HUES6 (cell line): ENCODE data around the gene TOMM6.

Experiments used
- H3K27ac ChIP-seq: 2 replicates; pipeline ENCODE4 v1.7.0; 2013; ENCODE audit warnings: low read depth, mild to moderate bottlenecking, low read length, inconsistent platforms
- H3K27me3 ChIP-seq: 2 replicates; pipeline ENCODE4 v1.6.1; 2013; ENCODE audit warnings: low read length; ENCODE audit not compliant: control insufficient read depth, insufficient read depth
- H3K36me3 ChIP-seq: 2 replicates; pipeline ENCODE4 v1.6.1; 2013; ENCODE audit warnings: low read length; ENCODE audit not compliant: control insufficient read depth, insufficient read depth
- H3K4me1 ChIP-seq: 2 replicates; pipeline ENCODE4 v1.6.1; 2013; ENCODE audit warnings: low read length; ENCODE audit not compliant: control insufficient read depth, insufficient read depth
- H3K4me3 ChIP-seq: 2 replicates; pipeline ENCODE4 v1.5.1; 2013; ENCODE audit warnings: low read depth, low read length
- H3K9ac ChIP-seq: one replicate; pipeline ENCODE4 v1.6.1; 2013; ENCODE audit warnings: mild to moderate bottlenecking, low read length
- H3K9me3 ChIP-seq: 2 replicates; pipeline ENCODE4 v1.6.1; 2013; ENCODE audit warnings: low read depth, low read length; ENCODE audit not compliant: control insufficient read depth, insufficient read depth

TOMM6 gene

GRCh38 chr6:41787219-41787917 is at the start of gene TOMM6:
TOMM6 (plus strand) TSS chr6:41787694; CDS start chr6:41787698, 4 bp downstream.
- Histone ChIP-seq H3K27ac (peak within 1 kb of the TSS; percentile 93), H3K9me3 (no peaks in the 10 kb centered on the region), H3K4me3 (peak within 1 kb of the TSS; percentile 91), H3K4me1 (peaks cover 6% of the 10 kb centered on the region; the same call in 1 of the 2 replicates), H3K9ac (peak within 1 kb of the TSS; percentile 92), H3K36me3 (peaks cover 35% of the 10 kb centered on the region), H3K27me3 (peaks cover 38% of the 10 kb centered on the region)

- no peak overlapping the region for H3K4me3 ChIP-seq
- no peaks in the 10 kb centered on the region for H3K9me3 ChIP-seq
- peaks cover 15% of the 10 kb centered on the region for H3K4me1 ChIP-seq
- H3K9ac ChIP-seq, result no peak overlapping the region
- no peaks in the 10 kb centered on the region for H3K27me3 ChIP-seq
- H3K27ac ChIP-seq, result no peak overlapping the region
- no peaks in the 10 kb centered on the region for H3K36me3 ChIP-seq
Measured at GRCh38 chr6:41739041-41739440, 48.5 kb upstream of the TOMM6 start.

DNA sequence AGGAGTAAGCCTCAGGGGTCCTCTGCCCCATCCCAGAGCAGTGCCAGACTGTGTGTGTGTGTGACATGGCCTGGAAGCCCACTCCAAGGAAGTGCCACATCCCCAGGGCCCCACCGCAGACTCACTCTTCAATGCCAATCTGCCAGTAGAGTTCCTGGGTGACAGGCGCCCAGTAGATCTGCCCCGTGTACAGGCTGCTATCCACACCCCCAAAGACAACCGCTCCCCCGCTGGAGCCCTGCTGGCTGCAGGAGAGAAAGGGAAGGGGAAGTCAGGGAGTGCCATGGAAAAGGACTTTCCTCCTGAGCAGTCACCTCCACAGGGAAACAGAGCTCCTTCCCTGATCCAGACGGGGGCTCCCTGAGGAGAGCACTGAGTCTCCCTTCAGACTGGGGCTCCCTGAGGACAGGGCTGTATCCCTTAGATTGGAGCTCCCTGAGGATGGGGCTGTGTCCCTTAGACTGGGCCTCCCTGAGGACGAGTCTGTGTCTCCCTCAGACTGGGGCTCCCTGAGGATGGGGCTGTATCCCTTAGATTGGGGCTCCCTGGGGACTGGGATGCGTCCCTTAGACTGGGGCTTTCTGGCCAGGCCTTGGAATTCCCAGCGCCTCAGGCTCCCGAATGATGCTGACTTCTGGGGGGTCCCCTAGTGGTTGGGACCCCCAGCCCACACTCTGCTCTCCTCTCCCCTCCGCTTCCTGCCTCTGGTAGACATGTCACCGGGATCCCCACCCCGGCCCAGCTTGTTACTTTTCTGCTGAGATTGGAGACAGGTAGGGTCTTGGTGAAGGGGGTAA is 46.9 kb upstream of the TOMM6 start:
- Histone ChIP-seq H3K4me3 (no peak overlapping the region), H3K36me3 (no peaks in the 10 kb centered on the region), H3K9me3 (no peaks in the 10 kb centered on the region), H3K9ac (no peak overlapping the region), H3K27me3 (no peaks in the 10 kb centered on the region), H3K27ac (no peak overlapping the region), H3K4me1 (peaks cover 14% of the 10 kb centered on the region)

- H3K27me3 ChIP-seq, result no peaks in the 10 kb centered on the region
- H3K4me3 ChIP-seq, result no peak overlapping the region
- no peaks in the 10 kb centered on the region for H3K36me3 ChIP-seq
- peaks cover 4% of the 10 kb centered on the region; the same call in 1 of the 2 replicates for H3K4me1 ChIP-seq
- H3K27ac ChIP-seq, result no peak overlapping the region
- no peak overlapping the region for H3K9ac ChIP-seq
- H3K9me3 ChIP-seq, result no peaks in the 10 kb centered on the region
Measured at GRCh38 chr6:41741625-41742490, 45.6 kb upstream of the TOMM6 start.

GRCh38 chr6:41743406-41744235 is 43.9 kb upstream of the TOMM6 start:
- H3K27me3 ChIP-seq, result no peaks in the 10 kb centered on the region
- H3K36me3 ChIP-seq, result no peaks in the 10 kb centered on the region
- H3K4me3 ChIP-seq, result no peak overlapping the region
- no peaks in the 10 kb centered on the region for H3K9me3 ChIP-seq
- peaks cover 4% of the 10 kb centered on the region; the same call in 1 of the 2 replicates for H3K4me1 ChIP-seq
- H3K27ac ChIP-seq, result no peak overlapping the region
- no peak overlapping the region for H3K9ac ChIP-seq

- H3K27ac ChIP-seq, result no peak overlapping the region
- H3K36me3 ChIP-seq, result no peaks in the 10 kb centered on the region
- no peaks in the 10 kb centered on the region; the same call in 1 of the 2 replicates for H3K4me1 ChIP-seq
- no peak overlapping the region for H3K9ac ChIP-seq
- no peaks in the 10 kb centered on the region for H3K9me3 ChIP-seq
- no peak overlapping the region for H3K4me3 ChIP-seq
- no peaks in the 10 kb centered on the region for H3K27me3 ChIP-seq
Measured at GRCh38 chr6:41744236-41744787, 43.2 kb upstream of the TOMM6 start.

DNA sequence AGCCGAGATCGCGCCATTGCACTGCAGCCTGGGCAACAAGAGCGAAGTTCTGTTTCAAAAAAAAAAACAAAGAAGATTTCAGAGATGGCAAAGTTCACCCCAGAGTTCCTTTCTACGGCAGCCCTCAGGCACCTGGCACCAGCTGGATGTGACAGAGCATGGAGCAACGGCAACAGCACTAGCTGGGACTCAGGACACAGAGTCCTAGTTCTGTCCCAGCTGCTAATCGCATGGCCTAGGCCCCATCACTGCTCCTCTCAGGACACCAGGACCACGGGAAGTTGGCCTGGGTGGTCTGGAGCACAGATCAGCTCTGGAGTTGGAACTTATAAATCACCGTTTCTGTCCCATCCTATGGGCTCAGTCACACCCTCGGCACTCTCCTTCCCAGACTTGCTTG is 41.4 kb upstream of the TOMM6 start:
- H3K4me1 ChIP-seq, result no peaks in the 10 kb centered on the region
- no peaks in the 10 kb centered on the region for H3K36me3 ChIP-seq
- H3K9me3 ChIP-seq, result no peaks in the 10 kb centered on the region
- H3K27ac ChIP-seq, result no peak overlapping the region
- no peak overlapping the region for H3K4me3 ChIP-seq
- no peaks in the 10 kb centered on the region for H3K27me3 ChIP-seq
- no peak overlapping the region for H3K9ac ChIP-seq

DNA sequence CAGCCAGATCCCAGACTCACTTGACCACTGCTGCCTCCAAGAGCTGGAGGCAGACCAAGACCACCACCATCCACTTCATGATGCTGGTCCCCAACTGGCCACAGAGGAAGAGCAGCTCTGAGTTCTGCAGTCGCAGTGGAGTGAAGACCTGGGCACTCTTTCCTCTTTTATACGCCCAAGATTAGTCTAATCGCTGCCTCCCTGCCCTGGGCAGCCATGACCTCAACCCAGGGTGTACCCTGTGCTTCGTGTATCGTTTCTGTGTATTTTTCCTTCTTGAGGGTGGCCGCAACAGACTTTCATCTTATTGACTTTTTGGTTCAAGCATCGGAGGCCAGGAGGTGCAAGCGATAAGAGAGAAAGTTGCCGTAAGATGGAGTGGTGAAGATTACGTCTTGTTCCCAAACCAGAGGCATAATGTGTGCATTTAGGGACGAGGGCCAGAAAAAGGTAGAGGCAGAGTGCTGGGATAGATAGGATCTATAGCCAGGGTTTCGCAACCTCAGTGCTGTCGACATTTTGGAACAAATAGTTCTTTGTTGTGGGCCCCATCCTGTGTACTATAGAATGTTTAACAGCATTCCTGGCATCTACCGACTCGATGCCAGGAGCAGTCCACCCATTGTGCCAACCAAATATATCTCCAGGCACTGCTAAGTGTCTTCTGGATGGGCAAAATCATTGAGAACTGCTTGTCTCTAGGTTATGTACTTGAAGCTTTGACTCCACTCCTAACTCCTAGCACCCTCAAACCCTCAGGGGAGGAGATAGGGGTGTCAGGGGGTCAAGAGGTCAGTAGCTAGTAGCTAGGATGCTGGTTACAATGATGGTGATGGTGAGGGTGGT is 40.0 kb upstream of the TOMM6 start, which contains the start of gene PGC:
Gene PGC, minus strand, starts transcription at position 142 of the 846 bp plus-strand sequence. Its CDS starts 63 bp downstream, at position 79.
- Histone ChIP-seq H3K36me3 (no peaks in the 10 kb centered on the region), H3K4me1 (no peaks in the 10 kb centered on the region), H3K9me3 (no peaks in the 10 kb centered on the region), H3K27ac (no peak within 1 kb of the TSS), H3K9ac (no peak within 1 kb of the TSS), H3K27me3 (no peaks in the 10 kb centered on the region), H3K4me3 (no peak within 1 kb of the TSS)

GRCh38 chr6:41748102-41748477 is 39.4 kb upstream of the TOMM6 start:
- Histone ChIP-seq H3K27me3 (no peaks in the 10 kb centered on the region), H3K36me3 (no peaks in the 10 kb centered on the region), H3K4me1 (no peaks in the 10 kb centered on the region), H3K9ac (no peak overlapping the region), H3K4me3 (no peak overlapping the region), H3K27ac (no peak overlapping the region), H3K9me3 (no peaks in the 10 kb centered on the region)
